Measurements from ENCODE around the gene HDC. TPM values are rescaled to one million over a fixed set of nuclear protein-coding genes. Genes with fewer than 3 reads are reported as not detected.

The HDC gene
- total RNA-seq (2022), result not detected in 2 replicates
- percentile 1 among the genes with signal in this experiment for Bru-seq, nascent RNA
- BruChase-seq, experiment 1, labeled RNA remaining after a 6-hour chase, result percentile 13 among the genes with signal in this experiment
- BruChase-seq, experiment 2, labeled RNA remaining after a 2-hour chase, result not detected
- long read RNA-seq, result 0 reads

- Mint-ChIP-seq H3K27me3 (ENCODE audit: insufficient read depth, unreplicated experiment) (peaks cover 17% of the 10 kb centered on the region), H3K27ac (ENCODE audit: low read depth, unreplicated experiment) (no peak within 1 kb of the TSS), H3K4me1 (ENCODE audit: insufficient read depth, unreplicated experiment) (peaks cover 5% of the 10 kb centered on the region), H3K4me3 (ENCODE audit: unreplicated experiment) (no peak within 1 kb of the TSS), H3K36me3 (ENCODE audit: insufficient read depth, unreplicated experiment) (no peaks in the 10 kb centered on the region), H3K9me3 (ENCODE audit: unreplicated experiment) (peaks cover 7% of the 10 kb centered on the region)
- ChIA-PET POLR2A (no interaction called here), CTCF (interaction anchor here (0.6 kb wide), 1 partner anchor 378 kb away, joined by 3 read pairs; no protein-coding TSS in a partner anchor)
- DNase-seq (ENCODE audit: unreplicated experiment), result no peak
- TF ChIP-seq, protein P1, sequence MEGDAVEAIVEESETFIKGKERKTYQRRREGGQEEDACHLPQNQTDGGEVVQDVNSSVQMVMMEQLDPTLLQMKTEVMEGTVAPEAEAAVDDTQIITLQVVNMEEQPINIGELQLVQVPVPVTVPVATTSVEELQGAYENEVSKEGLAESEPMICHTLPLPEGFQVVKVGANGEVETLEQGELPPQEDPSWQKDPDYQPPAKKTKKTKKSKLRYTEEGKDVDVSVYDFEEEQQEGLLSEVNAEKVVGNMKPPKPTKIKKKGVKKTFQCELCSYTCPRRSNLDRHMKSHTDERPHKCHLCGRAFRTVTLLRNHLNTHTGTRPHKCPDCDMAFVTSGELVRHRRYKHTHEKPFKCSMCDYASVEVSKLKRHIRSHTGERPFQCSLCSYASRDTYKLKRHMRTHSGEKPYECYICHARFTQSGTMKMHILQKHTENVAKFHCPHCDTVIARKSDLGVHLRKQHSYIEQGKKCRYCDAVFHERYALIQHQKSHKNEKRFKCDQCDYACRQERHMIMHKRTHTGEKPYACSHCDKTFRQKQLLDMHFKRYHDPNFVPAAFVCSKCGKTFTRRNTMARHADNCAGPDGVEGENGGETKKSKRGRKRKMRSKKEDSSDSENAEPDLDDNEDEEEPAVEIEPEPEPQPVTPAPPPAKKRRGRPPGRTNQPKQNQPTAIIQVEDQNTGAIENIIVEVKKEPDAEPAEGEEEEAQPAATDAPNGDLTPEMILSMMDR (IDR thresholded peaks at IDR 0.05; ENCODE audit: unreplicated experiment), result no peak
- no TSS peak for BruUV-seq (replicated peaks)
- intact Hi-C loops (cut with micrococcal nuclease), result no loop called here
These were observed at the start of gene HDC for GRCh38 chr15:50265620-50266019. TSS of gene HDC (minus strand) at chr15:50265726. CDS start at chr15:50265623, 103 bp downstream.

DNA sequence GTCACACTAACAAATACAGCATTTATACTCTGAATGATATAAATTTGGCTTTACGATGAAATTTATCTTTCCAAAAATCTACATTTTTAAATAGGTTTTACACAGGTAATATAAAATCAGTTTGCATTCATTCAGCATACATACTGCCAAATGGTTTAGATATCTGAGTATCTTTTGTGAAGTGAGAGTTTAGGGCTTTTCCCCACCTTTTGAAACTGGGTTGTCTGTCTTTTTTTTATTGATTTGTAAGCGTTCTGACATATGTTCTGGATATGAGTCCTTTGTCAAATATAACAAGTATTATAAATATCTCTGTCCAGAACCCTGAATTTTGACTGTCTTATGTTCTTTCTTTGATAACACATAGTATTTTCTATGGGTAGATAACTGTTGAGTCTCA, 47.1 kb upstream of the HDC start:
- Mint-ChIP-seq H3K27ac (ENCODE audit: low read depth, unreplicated experiment) (no peak overlapping the region), H3K27me3 (ENCODE audit: insufficient read depth, unreplicated experiment) (no peaks in the 10 kb centered on the region), H3K4me1 (ENCODE audit: insufficient read depth, unreplicated experiment) (no peaks in the 10 kb centered on the region), H3K36me3 (ENCODE audit: insufficient read depth, unreplicated experiment) (no peaks in the 10 kb centered on the region), H3K9me3 (ENCODE audit: unreplicated experiment) (no peaks in the 10 kb centered on the region), H3K4me3 (ENCODE audit: unreplicated experiment) (no peak overlapping the region)
- CTCF ChIA-PET, result interaction anchor here (9.8 kb wide), 1 partner anchor 164 kb away, joined by 136 read pairs; no protein-coding TSS in a partner anchor
- TF ChIP-seq, protein P1 (IDR thresholded peaks at IDR 0.05; ENCODE audit: unreplicated experiment), result no peak
- DNase-seq (ENCODE audit: unreplicated experiment), result no peak
- POLR2A ChIA-PET, result interaction anchor here (0.6 kb wide), 1 partner anchor 118 kb away, joined by 3 read pairs; no protein-coding TSS in a partner anchor
- intact Hi-C loops (cut with micrococcal nuclease), result loop anchor here (10.0 kb wide), 2 partner anchors 128 to 888 kb away; partner anchors contain the start of genes FGF7 and SLC27A2
- no TSS peak for BruUV-seq (replicated peaks)

- no peaks in the 10 kb centered on the region for H3K27me3 Mint-ChIP-seq (ENCODE audit: insufficient read depth, unreplicated experiment)
- DNase-seq (ENCODE audit: unreplicated experiment), result no peak
- peaks cover 18% of the 10 kb centered on the region for H3K36me3 Mint-ChIP-seq (ENCODE audit: insufficient read depth, unreplicated experiment)
- intact Hi-C loops (cut with micrococcal nuclease), result no loop called here
- TF ChIP-seq, protein P1 (IDR thresholded peaks at IDR 0.05; ENCODE audit: unreplicated experiment), result no peak
- H3K27ac Mint-ChIP-seq (ENCODE audit: low read depth, unreplicated experiment), result no peak overlapping the region
- H3K9me3 Mint-ChIP-seq (ENCODE audit: unreplicated experiment), result no peaks in the 10 kb centered on the region
- no TSS peak for BruUV-seq (replicated peaks)
- ChIA-PET POLR2A (interaction anchor here (1.0 kb wide), 1 partner anchor 157 kb away, joined by 4 read pairs; no protein-coding TSS in a partner anchor), CTCF (interaction anchor here (0.9 kb wide), 1 partner anchor 162 kb away, joined by 4 read pairs; no protein-coding TSS in a partner anchor)
- no peaks in the 10 kb centered on the region for H3K4me1 Mint-ChIP-seq (ENCODE audit: insufficient read depth, unreplicated experiment)
- H3K4me3 Mint-ChIP-seq (ENCODE audit: unreplicated experiment), result no peak overlapping the region
These were observed 42.3 kb upstream of the HDC start for GRCh38 chr15:50307799-50308198.

DNA sequence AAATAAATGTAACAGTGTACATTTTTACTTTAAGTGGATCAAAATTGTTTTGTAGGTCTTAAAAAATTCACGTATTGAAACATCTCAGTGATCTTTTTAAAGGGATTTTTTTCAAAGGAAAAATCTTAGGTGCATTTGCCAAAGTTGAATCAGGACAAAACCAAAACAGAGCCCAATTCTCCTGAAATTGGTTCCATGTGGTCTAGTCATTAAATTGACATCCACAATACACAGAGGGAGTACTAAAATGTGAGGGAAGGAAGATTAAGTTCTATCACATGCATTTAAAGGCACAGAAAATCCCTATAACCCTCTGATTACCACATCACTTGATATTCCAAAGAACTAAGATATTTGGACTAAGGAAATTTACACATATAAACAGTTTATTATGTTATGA, 39.3 kb upstream of the HDC start:
- POLR2A ChIA-PET, result interaction anchor here (0.5 kb wide), 1 partner anchor 107 kb away, joined by 3 read pairs; no protein-coding TSS in a partner anchor
- Mint-ChIP-seq H3K4me3 (ENCODE audit: unreplicated experiment) (no peak overlapping the region), H3K36me3 (ENCODE audit: insufficient read depth, unreplicated experiment) (peaks cover 46% of the 10 kb centered on the region), H3K4me1 (ENCODE audit: insufficient read depth, unreplicated experiment) (no peaks in the 10 kb centered on the region), H3K27me3 (ENCODE audit: insufficient read depth, unreplicated experiment) (no peaks in the 10 kb centered on the region), H3K27ac (ENCODE audit: low read depth, unreplicated experiment) (no peak overlapping the region), H3K9me3 (ENCODE audit: unreplicated experiment) (no peaks in the 10 kb centered on the region)
- BruUV-seq (replicated peaks), result no TSS peak
- CTCF ChIA-PET, result interaction anchor here (0.7 to 2.0 kb wide), 2 partner anchors 156 to 196 kb away, joined by 3 to 7 read pairs; no protein-coding TSS in a partner anchor
- no peak for DNase-seq (ENCODE audit: unreplicated experiment)
- intact Hi-C loops (cut with micrococcal nuclease), result no loop called here
- TF ChIP-seq, protein P1 (IDR thresholded peaks at IDR 0.05; ENCODE audit: unreplicated experiment), result no peak

Measured in MCF 10A (cell line).